ENCODE results near the gene ENPP1.

DNA sequence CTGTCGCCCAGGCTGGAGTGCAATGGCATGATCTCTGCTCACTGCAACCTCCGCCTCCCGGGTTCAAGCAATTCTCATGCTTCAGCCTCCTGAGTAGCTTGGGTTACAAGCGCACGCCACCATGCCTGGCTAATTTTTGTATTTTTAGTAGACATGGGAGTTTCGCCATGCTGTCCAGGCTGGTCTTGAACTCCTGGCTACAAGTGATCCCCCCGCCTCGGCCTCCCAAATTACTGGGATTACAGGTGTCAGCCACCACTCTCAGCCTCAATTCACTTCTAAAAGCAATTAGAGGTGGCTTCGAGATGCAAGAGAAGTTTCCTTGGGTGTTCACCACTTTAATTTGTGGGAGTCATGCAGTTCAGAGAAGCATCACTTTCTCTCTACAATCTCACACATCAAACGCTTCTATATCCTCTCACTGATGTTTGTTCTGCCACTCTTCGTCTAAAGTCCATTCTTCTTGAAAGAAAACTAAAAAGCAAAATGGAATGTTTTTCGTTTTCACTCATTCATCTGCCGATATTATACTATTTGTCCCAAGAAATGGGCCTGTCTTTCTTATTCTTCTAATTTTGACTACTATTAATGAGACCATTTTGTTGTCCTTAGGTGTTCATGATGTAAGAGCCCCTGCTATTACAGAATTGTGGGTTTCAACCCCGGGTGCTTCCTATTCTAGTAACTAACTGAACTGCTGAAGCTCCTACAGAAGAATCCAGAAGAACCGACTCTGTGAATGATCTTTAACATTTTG is 38.3 kb upstream of the ENPP1 start:
- TF ChIP-seq, protein P1, sequence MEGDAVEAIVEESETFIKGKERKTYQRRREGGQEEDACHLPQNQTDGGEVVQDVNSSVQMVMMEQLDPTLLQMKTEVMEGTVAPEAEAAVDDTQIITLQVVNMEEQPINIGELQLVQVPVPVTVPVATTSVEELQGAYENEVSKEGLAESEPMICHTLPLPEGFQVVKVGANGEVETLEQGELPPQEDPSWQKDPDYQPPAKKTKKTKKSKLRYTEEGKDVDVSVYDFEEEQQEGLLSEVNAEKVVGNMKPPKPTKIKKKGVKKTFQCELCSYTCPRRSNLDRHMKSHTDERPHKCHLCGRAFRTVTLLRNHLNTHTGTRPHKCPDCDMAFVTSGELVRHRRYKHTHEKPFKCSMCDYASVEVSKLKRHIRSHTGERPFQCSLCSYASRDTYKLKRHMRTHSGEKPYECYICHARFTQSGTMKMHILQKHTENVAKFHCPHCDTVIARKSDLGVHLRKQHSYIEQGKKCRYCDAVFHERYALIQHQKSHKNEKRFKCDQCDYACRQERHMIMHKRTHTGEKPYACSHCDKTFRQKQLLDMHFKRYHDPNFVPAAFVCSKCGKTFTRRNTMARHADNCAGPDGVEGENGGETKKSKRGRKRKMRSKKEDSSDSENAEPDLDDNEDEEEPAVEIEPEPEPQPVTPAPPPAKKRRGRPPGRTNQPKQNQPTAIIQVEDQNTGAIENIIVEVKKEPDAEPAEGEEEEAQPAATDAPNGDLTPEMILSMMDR (IDR thresholded peaks at IDR 0.05): no peak
- no peak for TF ChIP-seq POLR2A (IDR thresholded peaks at IDR 0.05)
